ENCODE data around the gene TOR4A.
"Not testable (repeated sequence)": the region's sequence is repeated elsewhere in the genome, so short reads cannot be mapped to it uniquely, and the experiment has no call there.

TOR4A gene

GRCh38 chr9:137237759-137238726 is 39.5 kb upstream of the TOR4A start:
- DNase-seq (ENCODE audit: low read depth in 3 of 3), result no peak

GRCh38 chr9:137239541-137240200 is 37.9 kb upstream of the TOR4A start:
- DNase-seq (ENCODE audit: low read depth in 3 of 3), result not testable (repeated sequence)

GRCh38 chr9:137240318-137240840 is 37.1 kb upstream of the TOR4A start:
- peak; percentile 38 to 66 (median 46) for DNase-seq (ENCODE audit: low read depth in 3 of 3)

GRCh38 chr9:137240841-137241489 is 36.6 kb upstream of the TOR4A start, which contains the start of gene TUBB4B:
Gene TUBB4B (plus strand): TSS chr9:137241287. CDS start chr9:137241361, 74 bp downstream.
- peak; percentile 92 to 97 (median 96) for DNase-seq (ENCODE audit: low read depth in 3 of 3)

GRCh38 chr9:137241490-137242268 is 35.8 kb upstream of the TOR4A start:
- DNase-seq (ENCODE audit: low read depth in 3 of 3), result peak; percentile 40 to 63 (median 41)

GRCh38 chr9:137242269-137243203 is 35.0 kb upstream of the TOR4A start:
- DNase-seq (ENCODE audit: low read depth in 3 of 3), result no peak

- not testable (repeated sequence) for DNase-seq (ENCODE audit: low read depth in 3 of 3)
Measured at GRCh38 chr9:137243266-137243625, 34.3 kb upstream of the TOR4A start.

GRCh38 chr9:137243626-137244485 is 33.7 kb upstream of the TOR4A start:
- DNase-seq (ENCODE audit: low read depth in 3 of 3), result peak in 1 of 3 experiments; percentile 27

GRCh38 chr9:137244486-137245449 is 32.8 kb upstream of the TOR4A start:
- DNase-seq (ENCODE audit: low read depth in 3 of 3), result peak in 1 of 3 experiments; percentile 24

- no peak for DNase-seq (ENCODE audit: low read depth in 3 of 3)
Measured at GRCh38 chr9:137245450-137246421, 31.8 kb upstream of the TOR4A start.

- no peak for DNase-seq (ENCODE audit: low read depth in 3 of 3)
Measured at GRCh38 chr9:137247135-137247915, 30.2 kb upstream of the TOR4A start.

- DNase-seq (ENCODE audit: low read depth in 3 of 3), result no peak
Measured at GRCh38 chr9:137247916-137248175, 29.7 kb upstream of the TOR4A start.

GRCh38 chr9:137250329-137251193 is 27.0 kb upstream of the TOR4A start:
- no peak for DNase-seq (ENCODE audit: low read depth in 3 of 3)

GRCh38 chr9:137251194-137251461 is 26.4 kb upstream of the TOR4A start, which contains the start of gene STPG3:
Gene STPG3 (plus strand): TSS chr9:137251286. CDS start chr9:137251287, 1 bp downstream.
- DNase-seq (ENCODE audit: low read depth in 3 of 3), result no peak
